ENCODE results near the gene ARHGEF7. TPM values are rescaled to one million over a fixed set of nuclear protein-coding genes. Genes with fewer than 3 reads are reported as not detected.

ARHGEF7 gene
- total RNA-seq, 2 experiments from 2014 or later, result 67.9 to 68.9 TPM

DNA sequence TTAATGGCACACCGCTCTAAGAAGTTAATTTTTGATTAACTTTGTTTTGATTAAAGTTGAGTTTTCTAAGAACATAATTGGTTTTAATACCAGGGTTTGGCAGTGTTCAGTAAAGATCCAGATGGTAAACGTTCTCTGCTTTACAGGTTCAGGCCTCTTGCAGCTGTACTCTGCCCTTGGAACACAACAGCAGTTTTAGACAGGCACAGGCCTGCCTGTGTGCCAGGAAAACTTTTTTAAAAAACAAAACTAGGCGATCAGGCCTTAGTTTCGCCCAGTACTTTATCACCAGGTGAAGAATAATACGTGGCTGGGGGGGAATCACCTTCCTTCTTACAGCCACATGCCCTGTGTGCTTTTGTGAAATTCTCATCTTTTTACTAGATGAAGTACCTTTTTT lies 167.3 kb downstream of the ARHGEF7 start:
- DNase-seq, result no peak
- Mint-ChIP-seq H3K4me1 (peaks cover 9% of the 10 kb centered on the region), H3K9me3 (no peaks in the 10 kb centered on the region), H3K36me3 (ENCODE audit: low read depth) (peaks cover 77% of the 10 kb centered on the region), H3K27me3 (no peaks in the 10 kb centered on the region), H3K4me3 (no peak overlapping the region), H3K27ac (no peak overlapping the region)
- ChIA-PET POLR2A (no interaction called here), CTCF (no interaction called here)

DNA sequence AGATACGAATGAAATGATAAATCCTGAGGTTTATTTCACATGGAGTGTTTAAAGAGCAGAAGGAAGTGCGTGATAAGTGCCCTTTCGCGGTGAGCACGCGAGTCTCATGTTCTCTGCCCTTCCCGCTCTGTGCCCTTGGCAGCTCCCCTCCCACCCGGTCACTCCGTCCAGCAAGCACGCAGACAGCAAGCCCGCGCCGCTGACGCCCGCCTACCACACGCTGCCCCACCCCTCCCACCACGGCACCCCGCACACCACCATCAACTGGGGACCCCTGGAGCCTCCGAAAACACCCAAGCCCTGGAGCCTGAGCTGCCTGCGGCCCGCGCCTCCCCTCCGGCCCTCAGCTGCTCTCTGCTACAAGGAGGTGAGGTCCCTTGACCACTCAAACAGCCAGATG lies 167.9 kb downstream of the ARHGEF7 start:
- H3K9me3 Mint-ChIP-seq, result no peaks in the 10 kb centered on the region
- ChIA-PET POLR2A (no interaction called here), CTCF (interaction anchor here (0.7 kb wide), 1 partner anchor 215 kb away, joined by 3 read pairs; no protein-coding TSS in a partner anchor)
- no peak overlapping the region for H3K27ac Mint-ChIP-seq
- H3K4me1 Mint-ChIP-seq, result peaks cover 4% of the 10 kb centered on the region
- no peak for DNase-seq
- no peak overlapping the region for H3K4me3 Mint-ChIP-seq
- no peaks in the 10 kb centered on the region for H3K27me3 Mint-ChIP-seq
- peaks cover 71% of the 10 kb centered on the region for H3K36me3 Mint-ChIP-seq (ENCODE audit: low read depth)

DNA sequence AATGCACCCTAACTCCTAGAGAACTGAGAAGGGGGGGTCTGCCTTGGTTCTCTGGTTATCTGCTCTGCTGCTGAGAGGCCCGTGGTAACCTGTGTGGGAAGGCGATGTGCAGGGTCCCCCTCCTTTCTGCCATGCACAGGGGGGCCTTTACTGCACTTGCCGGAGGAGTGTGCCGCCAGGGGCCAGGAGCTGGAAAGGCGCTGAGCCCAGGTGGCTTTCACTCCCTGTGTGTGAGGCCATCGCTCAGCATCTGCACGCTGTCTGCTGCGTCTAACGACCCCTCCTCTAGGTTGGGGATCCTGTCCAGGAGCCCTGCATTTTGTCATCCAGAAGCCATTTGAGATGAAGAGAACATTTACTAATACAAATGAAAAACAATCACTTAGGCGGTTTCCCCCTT lies 168.3 kb downstream of the ARHGEF7 start:
- Mint-ChIP-seq H3K4me3 (no peak overlapping the region), H3K9me3 (no peaks in the 10 kb centered on the region), H3K4me1 (no peaks in the 10 kb centered on the region), H3K36me3 (ENCODE audit: low read depth) (peaks cover 66% of the 10 kb centered on the region), H3K27ac (no peak overlapping the region), H3K27me3 (no peaks in the 10 kb centered on the region)
- ChIA-PET CTCF (interaction anchor here (0.7 kb wide), 1 partner anchor 216 kb away, joined by 3 read pairs; no protein-coding TSS in a partner anchor), POLR2A (no interaction called here)
- DNase-seq, result no peak

DNA sequence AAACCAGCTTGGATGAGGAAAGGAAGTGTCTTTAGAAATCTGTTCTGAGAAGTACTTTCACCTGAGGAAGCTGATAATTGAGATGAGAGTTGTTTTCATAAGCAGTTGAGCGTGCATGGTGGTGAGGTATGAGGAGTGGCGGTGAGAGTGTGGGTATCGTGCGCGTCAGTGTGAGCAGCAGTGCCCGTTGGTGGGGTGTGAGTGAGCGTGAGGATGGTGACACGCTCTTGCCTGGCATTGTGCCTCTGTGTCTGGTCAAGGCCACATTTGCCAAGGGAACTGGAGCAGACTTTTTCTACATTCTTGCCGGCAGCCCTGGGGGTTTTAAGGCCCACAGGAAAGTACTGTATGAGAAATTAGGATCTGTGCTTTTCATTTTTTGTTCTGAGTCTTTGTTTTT lies 168.9 kb downstream of the ARHGEF7 start:
- no peaks in the 10 kb centered on the region for H3K4me1 Mint-ChIP-seq
- H3K36me3 Mint-ChIP-seq (ENCODE audit: low read depth), result peaks cover 62% of the 10 kb centered on the region
- no peaks in the 10 kb centered on the region for H3K9me3 Mint-ChIP-seq
- H3K27ac Mint-ChIP-seq, result no peak overlapping the region
- ChIA-PET POLR2A (no interaction called here), CTCF (no interaction called here)
- H3K4me3 Mint-ChIP-seq, result no peak overlapping the region
- no peaks in the 10 kb centered on the region for H3K27me3 Mint-ChIP-seq
- DNase-seq, result no peak

DNA sequence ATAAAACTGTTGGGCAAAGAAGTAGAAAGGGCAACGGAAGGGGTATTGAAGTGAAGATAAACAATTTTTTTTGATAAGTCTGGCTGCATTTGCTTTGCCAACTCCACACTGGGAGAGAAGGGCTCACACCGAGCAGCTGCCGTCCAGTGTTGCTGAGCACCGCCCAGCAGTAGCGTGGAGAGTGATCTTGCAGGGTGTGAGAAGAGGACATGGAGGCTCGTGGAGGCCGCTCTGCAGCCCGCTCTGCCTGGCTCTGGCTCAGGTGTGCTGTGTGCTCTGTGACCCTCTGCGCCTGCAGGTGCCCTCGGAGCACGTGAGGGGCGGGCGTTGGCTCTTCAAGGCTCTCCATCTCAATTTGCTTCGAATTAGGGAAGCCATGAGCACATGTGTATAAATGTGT lies 169.5 kb downstream of the ARHGEF7 start:
- Mint-ChIP-seq H3K9me3 (no peaks in the 10 kb centered on the region), H3K27ac (no peak overlapping the region), H3K4me3 (no peak overlapping the region), H3K36me3 (ENCODE audit: low read depth) (peaks cover 64% of the 10 kb centered on the region), H3K4me1 (no peaks in the 10 kb centered on the region), H3K27me3 (no peaks in the 10 kb centered on the region)
- no peak for DNase-seq
- CTCF ChIA-PET, result no interaction called here
- POLR2A ChIA-PET, result no interaction called here

DNA sequence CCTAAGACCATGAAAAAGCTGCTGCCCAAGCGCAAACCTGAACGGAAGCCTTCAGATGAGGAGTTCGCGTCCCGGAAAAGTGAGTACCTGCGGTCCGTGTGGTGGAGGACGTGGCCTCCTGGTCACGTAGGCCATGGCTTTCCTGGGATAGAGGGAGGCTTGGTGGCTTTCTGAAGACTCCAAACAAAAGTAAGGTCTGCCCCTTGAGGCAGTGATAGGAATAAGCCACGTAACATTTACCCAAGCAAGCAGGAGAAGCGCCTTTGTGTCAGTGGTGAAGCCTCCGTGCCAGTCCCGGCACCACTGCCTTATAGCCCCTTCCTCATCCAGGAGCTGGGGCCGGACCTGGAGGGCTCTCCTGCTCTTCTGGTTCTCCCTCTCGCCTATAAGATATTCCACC lies 171.1 kb downstream of the ARHGEF7 start:
- Mint-ChIP-seq H3K4me3 (no peak overlapping the region), H3K27me3 (no peaks in the 10 kb centered on the region), H3K36me3 (ENCODE audit: low read depth) (peaks cover 56% of the 10 kb centered on the region), H3K27ac (no peak overlapping the region), H3K9me3 (no peaks in the 10 kb centered on the region), H3K4me1 (no peaks in the 10 kb centered on the region)
- no peak for DNase-seq
- ChIA-PET POLR2A (no interaction called here), CTCF (interaction anchor here (1.2 kb wide), 1 partner anchor 16 kb away, joined by 3 read pairs; no protein-coding TSS in a partner anchor)

DNA sequence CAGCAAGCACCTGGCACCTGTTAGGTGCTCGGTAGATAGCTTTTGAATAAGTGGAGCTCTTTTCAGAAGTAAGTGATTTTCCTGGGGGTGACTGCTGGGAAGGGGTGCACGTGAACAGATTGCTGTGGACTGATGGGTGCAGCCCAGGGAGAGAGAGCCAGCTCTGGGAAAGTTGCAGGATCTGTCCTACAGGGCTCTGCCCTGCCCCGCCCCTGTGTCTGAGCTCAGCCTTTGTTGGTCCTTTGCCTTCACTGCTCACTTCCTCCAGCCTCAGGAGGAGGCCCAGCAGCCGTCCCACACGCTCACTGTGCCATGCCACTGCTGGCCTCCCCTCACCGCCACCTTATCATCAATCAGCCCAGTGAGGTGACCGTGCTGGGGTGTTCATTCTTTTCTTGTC lies 171.6 kb downstream of the ARHGEF7 start:
- H3K27me3 Mint-ChIP-seq, result no peaks in the 10 kb centered on the region
- no peaks in the 10 kb centered on the region for H3K9me3 Mint-ChIP-seq
- ChIA-PET CTCF (no interaction called here), POLR2A (no interaction called here)
- H3K4me1 Mint-ChIP-seq, result no peaks in the 10 kb centered on the region
- H3K36me3 Mint-ChIP-seq (ENCODE audit: low read depth), result peaks cover 50% of the 10 kb centered on the region
- H3K4me3 Mint-ChIP-seq, result no peak overlapping the region
- DNase-seq, result no peak
- no peak overlapping the region for H3K27ac Mint-ChIP-seq

DNA sequence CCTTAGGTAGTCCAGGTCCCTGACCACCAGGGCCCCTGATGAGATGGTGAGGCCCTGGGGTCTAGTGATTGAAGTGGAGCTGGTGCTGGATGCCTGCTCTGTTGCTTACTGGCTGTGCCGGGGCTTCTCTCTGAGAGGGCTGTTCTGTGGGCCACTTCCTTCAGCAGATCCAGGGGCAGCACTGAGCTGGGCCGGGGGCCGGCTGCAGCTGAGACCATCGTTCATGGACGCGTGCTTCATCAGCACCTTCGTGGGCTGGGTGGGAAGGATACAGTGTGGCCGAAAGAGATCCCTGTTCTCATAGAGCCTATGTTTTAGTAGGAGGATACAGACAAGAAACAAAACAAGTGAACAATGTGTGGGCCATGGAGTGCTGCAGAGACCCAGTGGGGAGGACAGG lies 172.1 kb downstream of the ARHGEF7 start:
- Mint-ChIP-seq H3K4me1 (no peaks in the 10 kb centered on the region), H3K9me3 (no peaks in the 10 kb centered on the region), H3K4me3 (no peak overlapping the region), H3K27ac (no peak overlapping the region), H3K36me3 (ENCODE audit: low read depth) (peaks cover 53% of the 10 kb centered on the region), H3K27me3 (no peaks in the 10 kb centered on the region)
- ChIA-PET POLR2A (no interaction called here), CTCF (no interaction called here)
- DNase-seq, result no peak

DNA sequence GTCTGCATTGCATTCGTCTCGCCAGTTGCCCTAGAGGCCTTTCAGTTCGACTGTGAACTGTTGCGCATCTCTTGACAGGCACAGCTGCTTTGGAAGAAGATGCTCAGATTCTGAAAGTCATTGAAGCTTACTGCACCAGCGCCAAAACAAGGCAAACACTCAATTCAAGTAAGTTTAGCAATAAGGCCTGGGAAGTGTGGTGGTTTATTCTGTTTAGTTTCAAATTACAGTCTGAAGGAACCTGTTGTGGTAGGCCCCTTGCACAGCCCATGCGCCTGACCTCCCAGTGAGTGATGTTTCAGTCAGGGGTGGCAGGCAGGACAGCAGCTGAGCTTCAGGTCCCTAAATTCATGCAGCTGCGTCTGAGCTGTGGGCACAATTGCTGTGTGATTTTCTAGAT lies 173.2 kb downstream of the ARHGEF7 start:
- peaks cover 51% of the 10 kb centered on the region for H3K36me3 Mint-ChIP-seq (ENCODE audit: low read depth)
- DNase-seq, result no peak
- POLR2A ChIA-PET, result no interaction called here
- CTCF ChIA-PET, result no interaction called here
- no peaks in the 10 kb centered on the region for H3K27me3 Mint-ChIP-seq
- H3K4me3 Mint-ChIP-seq, result no peak overlapping the region
- H3K27ac Mint-ChIP-seq, result no peak overlapping the region
- H3K4me1 Mint-ChIP-seq, result no peaks in the 10 kb centered on the region
- H3K9me3 Mint-ChIP-seq, result no peaks in the 10 kb centered on the region

DNA sequence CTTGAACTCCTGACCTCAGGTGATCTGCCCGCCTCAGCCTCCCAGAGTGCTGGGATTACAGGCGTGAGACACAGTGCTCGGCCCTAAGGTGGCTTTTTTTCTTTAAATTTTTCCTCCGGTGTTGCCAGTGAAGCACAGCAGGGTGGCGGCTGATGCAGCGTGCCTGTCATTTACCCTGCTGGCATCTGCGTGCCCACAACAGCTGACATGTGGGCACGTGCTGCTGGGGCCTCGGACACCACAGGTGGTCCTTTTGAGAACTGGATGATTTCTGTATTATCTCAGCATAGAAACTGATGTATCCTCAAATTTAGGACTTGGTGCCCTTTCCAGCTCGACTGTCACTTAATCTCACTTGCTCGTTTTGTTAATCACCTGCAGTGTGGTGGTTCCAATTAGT lies 174.1 kb downstream of the ARHGEF7 start:
- Mint-ChIP-seq H3K36me3 (ENCODE audit: low read depth) (peaks cover 47% of the 10 kb centered on the region), H3K27ac (no peak overlapping the region), H3K4me3 (no peak overlapping the region), H3K9me3 (no peaks in the 10 kb centered on the region), H3K4me1 (no peaks in the 10 kb centered on the region), H3K27me3 (no peaks in the 10 kb centered on the region)
- POLR2A ChIA-PET, result no interaction called here
- CTCF ChIA-PET, result no interaction called here
- no peak for DNase-seq

DNA sequence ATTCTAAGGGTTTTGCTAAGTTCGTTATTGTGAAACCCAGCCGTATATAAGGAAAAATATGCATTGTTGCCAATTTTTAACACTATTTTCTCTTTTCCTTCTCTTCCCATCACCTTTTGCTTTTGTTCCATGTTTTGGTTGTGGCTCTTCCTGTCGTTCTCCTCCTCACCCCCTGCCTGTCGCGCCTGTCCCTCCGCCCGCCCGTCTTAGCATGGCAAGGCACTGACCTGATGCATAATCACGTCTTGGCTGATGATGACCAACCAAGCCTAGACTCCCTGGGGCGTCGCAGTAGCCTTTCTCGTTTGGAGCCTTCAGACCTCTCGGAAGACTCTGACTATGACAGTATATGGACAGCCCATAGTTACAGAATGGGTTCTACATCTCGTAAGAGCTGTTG lies 176.8 kb downstream of the ARHGEF7 start:
- DNase-seq, result no peak
- POLR2A ChIA-PET, result no interaction called here

DNA sequence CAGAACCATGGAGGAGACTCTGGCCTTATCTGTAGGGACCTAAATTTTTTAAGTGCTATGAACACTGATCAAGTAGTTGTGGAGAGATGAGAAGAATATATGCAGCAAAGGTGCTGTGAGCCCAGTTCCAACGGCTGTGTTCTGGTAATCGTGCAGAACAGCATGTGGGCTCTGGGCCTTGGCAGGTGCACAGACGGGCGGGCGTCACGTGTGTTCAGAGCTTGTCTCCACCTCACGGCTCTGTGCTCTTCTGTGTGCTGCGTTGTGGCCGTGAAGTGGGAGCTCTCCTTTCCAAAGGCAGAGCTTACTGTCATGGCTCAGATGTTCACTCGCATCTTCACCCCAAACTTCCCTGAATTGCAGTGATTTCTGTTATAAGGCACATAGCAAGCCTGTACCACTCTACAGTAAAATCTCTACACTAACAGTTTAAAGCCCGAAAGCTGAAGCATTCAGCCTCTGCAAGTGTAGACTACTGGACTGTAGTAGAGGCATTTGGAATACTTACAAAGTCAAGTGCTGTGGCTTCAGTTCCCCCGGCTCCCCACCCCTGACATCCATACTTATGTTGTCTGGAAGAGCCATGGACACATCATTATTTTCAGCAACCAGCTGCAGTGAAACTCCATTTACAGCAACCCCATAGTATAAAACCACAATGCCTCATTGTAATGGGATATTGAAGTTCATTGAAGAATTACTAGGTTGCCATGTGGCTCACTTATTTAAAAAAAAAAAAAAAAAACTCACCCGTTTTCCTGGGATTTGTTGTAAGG lies 177.8 kb downstream of the ARHGEF7 start:
- DNase-seq, result no peak
- POLR2A ChIA-PET, result interaction anchor here (1.2 kb wide), 1 partner anchor 9 kb away, joined by 4 read pairs; no protein-coding TSS in a partner anchor
- CTCF ChIA-PET, result no interaction called here

More for the DNA sequence above, 176.8 kb downstream of the ARHGEF7 start:
- Mint-ChIP-seq H3K27me3 (no peaks in the 10 kb centered on the region), H3K9me3 (no peaks in the 10 kb centered on the region), H3K36me3 (ENCODE audit: low read depth) (peaks cover 41% of the 10 kb centered on the region), H3K27ac (no peak overlapping the region), H3K4me1 (peaks cover 18% of the 10 kb centered on the region), H3K4me3 (no peak overlapping the region)
- CTCF ChIA-PET, result no interaction called here

DNA sequence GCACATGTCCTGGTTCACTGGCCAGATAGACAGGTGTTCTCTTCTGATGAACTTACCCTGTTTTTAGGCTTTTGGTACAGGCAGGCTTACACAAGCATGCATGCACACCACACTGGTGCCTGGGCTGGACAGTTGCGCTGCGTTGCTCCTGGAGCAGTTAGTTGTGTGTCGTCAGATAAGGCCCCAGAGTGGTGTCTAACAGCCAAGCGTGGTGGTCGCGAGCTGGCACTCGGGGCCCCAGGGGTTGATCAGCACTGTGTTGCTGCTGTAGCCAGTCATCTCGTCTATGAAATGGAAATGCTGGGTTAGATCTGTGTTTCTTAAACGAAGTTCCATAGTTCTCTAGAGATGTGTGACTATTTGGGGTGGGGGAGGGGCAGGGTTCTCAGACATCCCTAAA lies 180.8 kb downstream of the ARHGEF7 start:
- CTCF ChIA-PET, result no interaction called here
- peak; percentile 12 for DNase-seq
- no peaks in the 10 kb centered on the region for H3K27me3 Mint-ChIP-seq
- H3K4me3 Mint-ChIP-seq, result no peak overlapping the region
- POLR2A ChIA-PET, result interaction anchor here (1.3 kb wide), 1 partner anchor 107 kb away, joined by 5 read pairs; no protein-coding TSS in a partner anchor
- peaks cover 47% of the 10 kb centered on the region for H3K36me3 Mint-ChIP-seq (ENCODE audit: low read depth)
- peaks cover 25% of the 10 kb centered on the region for H3K4me1 Mint-ChIP-seq
- no peaks in the 10 kb centered on the region for H3K9me3 Mint-ChIP-seq
- no peak overlapping the region for H3K27ac Mint-ChIP-seq

More for the DNA sequence above, 177.8 kb downstream of the ARHGEF7 start:
- Mint-ChIP-seq H3K36me3 (ENCODE audit: low read depth) (peaks cover 46% of the 10 kb centered on the region), H3K4me3 (no peak overlapping the region), H3K27me3 (no peaks in the 10 kb centered on the region), H3K27ac (no peak overlapping the region), H3K4me1 (peaks cover 25% of the 10 kb centered on the region), H3K9me3 (no peaks in the 10 kb centered on the region)

DNA sequence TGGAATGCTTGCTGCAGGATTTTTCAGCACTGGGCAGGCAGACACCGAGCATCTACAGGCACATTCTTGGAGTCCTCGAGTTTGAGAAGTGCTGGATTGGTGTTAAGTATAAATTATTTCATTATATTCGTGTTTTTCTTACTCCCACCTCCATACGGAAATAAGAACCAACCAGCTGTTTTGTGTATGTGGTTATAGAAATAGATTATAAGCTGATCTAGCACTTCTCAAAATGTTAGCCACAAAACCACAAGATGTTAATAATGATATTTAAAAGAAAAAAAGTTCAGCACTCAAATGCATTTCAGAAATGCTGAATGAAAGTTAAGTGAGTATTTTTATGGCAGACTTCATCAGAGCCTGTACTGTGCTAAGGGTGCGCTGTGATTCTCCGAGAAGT lies 181.3 kb downstream of the ARHGEF7 start:
- CTCF ChIA-PET, result no interaction called here
- peak; percentile 13 for DNase-seq

More for the DNA sequence above, 181.3 kb downstream of the ARHGEF7 start:
- H3K4me3 Mint-ChIP-seq, result no peak overlapping the region
- POLR2A ChIA-PET, result interaction anchor here (1.3 kb wide), 1 partner anchor 107 kb away, joined by 5 read pairs; no protein-coding TSS in a partner anchor
- no peak overlapping the region for H3K27ac Mint-ChIP-seq
- H3K36me3 Mint-ChIP-seq (ENCODE audit: low read depth), result peaks cover 50% of the 10 kb centered on the region
- no peaks in the 10 kb centered on the region for H3K9me3 Mint-ChIP-seq
- no peaks in the 10 kb centered on the region for H3K27me3 Mint-ChIP-seq
- H3K4me1 Mint-ChIP-seq, result peaks cover 25% of the 10 kb centered on the region

Data from activated CD4-positive, alpha-beta memory T cell treated with anti-CD3 and anti-CD28 coated beads, Interleukin-2, amount 10 ng/mL, durations not matched to agents 7 days and 5 days (primary cell).